HUES6 (cell line): ENCODE results near the gene DDX10.
A peak's percentile ranks its signal among the peaks of the same experiment; 100 is the strongest.

Source experiments
- H3K27ac ChIP-seq: 2 replicates; pipeline ENCODE4 v1.7.0; 2013; ENCODE audit warnings: low read depth, mild to moderate bottlenecking, low read length, inconsistent platforms
- H3K27me3 ChIP-seq: 2 replicates; pipeline ENCODE4 v1.6.1; 2013; ENCODE audit warnings: low read length; ENCODE audit not compliant: control insufficient read depth, insufficient read depth
- H3K36me3 ChIP-seq: 2 replicates; pipeline ENCODE4 v1.6.1; 2013; ENCODE audit warnings: low read length; ENCODE audit not compliant: control insufficient read depth, insufficient read depth
- H3K4me1 ChIP-seq: 2 replicates; pipeline ENCODE4 v1.6.1; 2013; ENCODE audit warnings: low read length; ENCODE audit not compliant: control insufficient read depth, insufficient read depth
- H3K4me3 ChIP-seq: 2 replicates; pipeline ENCODE4 v1.5.1; 2013; ENCODE audit warnings: low read depth, low read length
- H3K9ac ChIP-seq: one replicate; pipeline ENCODE4 v1.6.1; 2013; ENCODE audit warnings: mild to moderate bottlenecking, low read length
- H3K9me3 ChIP-seq: 2 replicates; pipeline ENCODE4 v1.6.1; 2013; ENCODE audit warnings: low read depth, low read length; ENCODE audit not compliant: control insufficient read depth, insufficient read depth

Gene DDX10

DNA sequence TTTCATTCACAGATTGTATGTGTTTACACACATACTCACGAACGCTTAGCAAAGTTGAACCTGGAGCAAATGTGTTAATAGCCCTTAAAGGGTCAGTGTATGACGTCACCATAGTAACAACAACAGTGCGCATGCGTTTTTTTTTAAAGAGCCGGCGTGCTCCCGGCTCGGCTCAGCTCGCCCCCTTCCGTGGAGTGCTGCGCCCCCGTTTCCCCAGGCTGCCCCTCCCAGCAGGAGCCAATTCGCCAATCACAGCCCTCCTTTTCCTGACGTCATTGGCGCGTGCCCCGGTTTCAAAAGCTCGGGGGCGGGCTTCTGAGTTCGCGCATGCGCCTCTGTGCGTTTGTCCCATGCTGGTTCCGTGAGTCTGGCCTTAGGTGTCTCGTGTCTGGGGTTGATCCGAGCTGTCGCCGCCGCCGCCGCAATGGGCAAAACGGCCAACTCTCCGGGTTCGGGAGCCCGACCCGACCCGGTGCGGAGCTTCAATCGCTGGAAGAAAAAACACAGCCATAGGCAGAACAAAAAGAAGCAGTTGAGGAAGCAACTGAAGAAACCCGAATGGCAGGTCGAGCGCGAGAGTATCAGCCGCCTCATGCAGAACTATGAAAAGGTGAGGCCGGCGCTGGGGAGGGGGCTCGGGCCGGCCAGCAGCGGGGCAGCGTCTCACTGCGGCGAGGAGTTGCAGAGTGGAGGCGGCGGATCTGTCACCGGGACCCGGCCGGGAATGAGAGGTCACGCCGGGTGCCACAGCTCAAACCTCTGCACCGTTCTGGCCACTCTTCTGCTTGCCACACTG, at the start of gene DDX10:
Gene DDX10 (plus strand): TSS at position 340 of the 796 bp plus-strand sequence. CDS start 85 bp downstream, at position 425.
- Histone ChIP-seq H3K4me1 (peaks cover 21% of the 10 kb centered on the region), H3K27me3 (no peaks in the 10 kb centered on the region), H3K27ac (peak within 1 kb of the TSS; percentile 70; the same call in 1 of the 2 replicates), H3K9me3 (no peaks in the 10 kb centered on the region), H3K9ac (peak within 1 kb of the TSS; percentile 83), H3K36me3 (peaks cover 19% of the 10 kb centered on the region), H3K4me3 (peak within 1 kb of the TSS; percentile 88)

DNA sequence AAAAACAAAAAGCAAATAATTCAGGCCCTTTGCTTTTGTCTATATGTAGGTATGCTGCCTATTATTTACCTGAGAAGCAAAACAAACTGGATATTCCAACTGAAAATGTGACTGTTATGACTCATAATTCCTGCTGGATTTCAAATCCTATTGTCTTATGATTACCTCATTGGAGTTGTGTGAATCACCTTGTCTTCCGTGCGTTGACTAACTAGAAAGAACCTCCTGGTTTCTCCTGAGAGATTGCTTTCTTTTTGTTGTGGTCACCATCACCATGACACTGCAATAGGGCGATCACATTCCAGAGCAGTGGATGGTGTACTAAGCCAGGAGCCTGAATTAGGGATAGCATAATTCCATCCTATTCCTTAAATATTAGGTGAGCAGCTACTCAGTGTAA, 48.3 kb upstream of the DDX10 start:
- Histone ChIP-seq H3K4me1 (peaks cover 5% of the 10 kb centered on the region; the same call in 1 of the 2 replicates), H3K27ac (no peak overlapping the region), H3K9me3 (no peaks in the 10 kb centered on the region), H3K4me3 (no peak overlapping the region), H3K27me3 (no peaks in the 10 kb centered on the region), H3K9ac (no peak overlapping the region), H3K36me3 (no peaks in the 10 kb centered on the region)

DNA sequence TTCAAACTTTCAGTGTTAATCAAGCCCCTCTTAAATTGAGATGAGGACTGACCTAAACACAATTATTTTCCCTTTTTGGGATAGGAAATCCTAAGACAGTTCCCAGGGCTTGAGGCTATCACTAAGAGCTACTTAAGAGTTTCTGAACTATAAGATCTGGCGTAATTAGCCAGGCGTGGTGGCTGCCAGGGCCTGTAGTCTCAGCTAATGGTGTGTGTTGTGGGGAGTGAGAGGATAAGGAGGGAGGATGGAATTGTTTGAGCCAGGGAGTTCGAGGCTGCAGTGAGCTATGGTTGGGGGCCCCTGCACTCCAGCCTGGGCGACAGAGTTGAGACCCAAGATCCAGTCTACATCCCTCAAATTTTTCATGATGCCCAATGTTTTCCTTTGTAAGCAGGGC, 47.8 kb upstream of the DDX10 start:
- peaks cover 5% of the 10 kb centered on the region; the same call in 1 of the 2 replicates for H3K4me1 ChIP-seq
- no peaks in the 10 kb centered on the region for H3K36me3 ChIP-seq
- H3K9ac ChIP-seq = no peak overlapping the region
- no peak overlapping the region for H3K27ac ChIP-seq
- no peaks in the 10 kb centered on the region for H3K27me3 ChIP-seq
- no peaks in the 10 kb centered on the region for H3K9me3 ChIP-seq
- no peak overlapping the region for H3K4me3 ChIP-seq

DNA sequence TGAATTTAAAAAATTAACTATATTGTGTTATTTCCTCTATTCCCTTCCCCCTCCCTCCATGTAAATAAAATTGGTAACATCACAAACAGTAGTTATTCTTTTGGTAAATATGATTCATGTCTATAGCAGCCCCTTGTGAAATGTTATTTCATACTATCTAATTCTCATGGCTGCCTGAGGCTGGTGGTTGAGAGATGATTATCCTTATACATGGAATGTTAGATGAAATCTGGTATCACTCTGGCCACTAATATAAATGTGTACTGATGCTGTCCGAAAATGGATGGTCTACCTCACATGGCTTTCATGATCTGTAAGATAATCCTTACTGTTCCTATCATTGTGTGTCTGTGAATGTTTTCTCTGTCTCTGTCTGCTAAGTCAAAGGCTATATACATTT, 46.3 kb upstream of the DDX10 start:
- Histone ChIP-seq H3K9ac (no peak overlapping the region), H3K4me1 (peaks cover 5% of the 10 kb centered on the region; the same call in 1 of the 2 replicates)

DNA sequence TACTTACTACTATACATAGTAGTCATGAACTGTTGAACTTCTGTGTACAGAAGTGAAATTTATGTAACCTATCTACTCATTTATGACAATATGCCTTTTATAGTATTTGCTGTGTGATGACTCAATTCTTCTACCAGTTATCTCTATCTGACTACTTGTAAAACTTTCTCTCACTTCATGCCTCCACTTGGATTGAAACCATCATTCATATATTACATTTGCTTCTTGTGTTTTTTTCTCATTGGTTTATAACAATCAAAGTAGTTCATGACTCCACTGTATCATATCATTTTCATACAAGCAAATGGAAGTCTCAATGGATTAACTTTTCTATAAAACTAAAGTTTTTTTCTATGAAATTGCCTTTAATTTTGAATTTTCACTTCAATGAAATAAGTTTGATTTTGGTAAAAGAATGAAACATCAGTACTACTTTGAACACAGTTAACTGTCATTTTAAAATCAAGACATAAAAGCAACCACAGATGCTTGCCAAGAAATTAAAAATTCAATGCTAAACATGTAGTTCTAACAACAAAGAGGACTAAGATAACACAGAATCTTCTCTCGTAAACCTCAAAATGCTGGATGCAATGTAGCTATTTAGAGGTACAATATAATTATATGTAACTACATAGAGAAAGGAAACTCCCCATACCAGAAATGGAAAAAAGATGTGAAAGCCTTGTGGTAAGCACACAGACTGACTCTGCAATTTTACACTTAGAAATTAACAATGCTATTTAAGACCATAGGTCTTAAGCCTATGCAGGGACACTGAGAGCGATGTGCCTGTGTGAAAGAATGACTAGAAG, 43.7 kb upstream of the DDX10 start:
- Histone ChIP-seq H3K4me1 (peaks cover 11% of the 10 kb centered on the region; the same call in 1 of the 2 replicates), H3K9ac (no peak overlapping the region), H3K36me3 (no peaks in the 10 kb centered on the region), H3K4me3 (no peak overlapping the region), H3K27ac (no peak overlapping the region), H3K9me3 (no peaks in the 10 kb centered on the region), H3K27me3 (no peaks in the 10 kb centered on the region)

More for the DNA sequence above, 46.3 kb upstream of the DDX10 start:
- no peaks in the 10 kb centered on the region for H3K36me3 ChIP-seq
- no peaks in the 10 kb centered on the region for H3K9me3 ChIP-seq
- no peak overlapping the region for H3K4me3 ChIP-seq
- no peaks in the 10 kb centered on the region for H3K27me3 ChIP-seq
- no peak overlapping the region for H3K27ac ChIP-seq

DNA sequence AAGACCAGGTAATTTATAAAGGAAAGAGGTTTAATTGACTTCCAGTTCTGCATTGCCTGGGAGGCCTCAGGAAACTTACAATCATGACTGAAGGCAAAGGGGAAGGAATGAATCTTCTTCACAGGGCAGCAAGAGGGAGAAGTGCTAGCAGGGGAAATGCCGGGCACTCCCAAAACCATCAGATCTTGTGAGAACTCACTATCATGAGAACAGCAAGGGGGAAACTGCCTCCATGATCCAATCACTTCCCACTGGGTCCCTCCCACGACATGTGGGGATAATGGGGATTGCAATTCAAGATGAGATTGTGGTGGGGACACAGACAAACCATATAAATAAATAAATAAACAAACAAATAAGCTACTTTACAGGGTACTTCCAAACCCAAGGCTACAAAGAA, 42.5 kb upstream of the DDX10 start:
- Histone ChIP-seq H3K4me1 (peaks cover 6% of the 10 kb centered on the region; the same call in 1 of the 2 replicates), H3K9me3 (peaks cover 2% of the 10 kb centered on the region; the same call in 1 of the 2 replicates), H3K36me3 (no peaks in the 10 kb centered on the region), H3K27me3 (no peaks in the 10 kb centered on the region), H3K27ac (no peak overlapping the region), H3K9ac (no peak overlapping the region), H3K4me3 (no peak overlapping the region)

DNA sequence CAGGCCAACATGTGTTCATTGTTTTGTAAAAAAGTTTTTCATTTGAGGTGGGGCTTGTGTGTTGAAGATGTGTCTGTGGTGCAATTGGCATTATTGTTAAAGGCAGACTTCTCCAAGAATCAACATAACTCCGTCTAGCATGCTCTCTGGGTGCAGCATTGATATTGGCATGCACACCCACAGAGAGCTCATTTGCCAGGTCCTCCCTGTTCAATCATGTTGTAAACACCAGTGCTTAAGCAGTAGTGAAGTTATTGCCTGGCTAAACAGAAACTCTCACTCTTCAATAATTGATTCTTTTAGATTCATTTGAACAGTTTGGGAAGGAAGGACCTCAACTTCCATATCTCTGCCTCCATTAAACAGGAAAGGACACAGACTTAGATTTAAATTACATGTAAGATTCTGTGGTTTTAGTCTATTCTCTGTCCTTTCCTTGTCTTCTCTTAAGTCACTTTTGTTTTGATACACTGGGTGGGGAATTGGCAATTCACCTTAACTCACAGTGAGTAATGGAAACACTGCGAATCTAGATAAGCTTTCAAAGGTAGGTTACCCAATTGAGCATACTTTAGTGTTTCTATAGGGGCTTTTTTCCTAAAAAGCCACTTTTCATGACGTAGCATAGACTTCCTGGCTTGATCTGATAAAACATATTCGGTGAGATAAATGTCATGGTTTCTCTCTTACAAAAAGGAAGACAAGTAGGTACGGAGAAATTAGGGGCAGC, 40.5 kb upstream of the DDX10 start:
- no peak overlapping the region for H3K4me3 ChIP-seq
- H3K4me1 ChIP-seq = peaks cover 6% of the 10 kb centered on the region; the same call in 1 of the 2 replicates
- no peaks in the 10 kb centered on the region for H3K27me3 ChIP-seq
- H3K27ac ChIP-seq = no peak overlapping the region
- H3K36me3 ChIP-seq = no peaks in the 10 kb centered on the region
- no peak overlapping the region for H3K9ac ChIP-seq
- H3K9me3 ChIP-seq = peaks cover 17% of the 10 kb centered on the region

DNA sequence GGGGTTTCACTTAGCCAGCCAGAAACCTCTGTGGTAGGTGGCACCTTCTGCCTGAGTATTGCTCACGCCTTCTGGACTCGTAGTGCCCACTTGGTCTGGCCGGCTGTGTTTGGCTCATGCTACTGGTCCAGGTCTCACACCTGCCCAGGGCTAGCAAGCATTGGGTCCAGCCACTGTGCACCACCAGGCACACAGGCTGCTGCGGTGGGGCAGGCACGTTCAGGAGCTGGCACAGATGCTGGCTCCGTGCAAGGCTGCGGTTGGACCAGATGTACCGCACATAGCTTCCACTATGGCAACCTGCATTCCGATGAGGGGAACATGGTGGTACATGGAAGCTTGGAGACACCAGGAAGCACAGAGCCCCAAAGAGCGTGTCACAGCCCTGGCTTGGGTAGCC, 36.5 kb upstream of the DDX10 start:
- H3K4me1 ChIP-seq = peaks cover 10% of the 10 kb centered on the region
- no peaks in the 10 kb centered on the region for H3K27me3 ChIP-seq
- H3K4me3 ChIP-seq = no peak overlapping the region
- no peak overlapping the region for H3K27ac ChIP-seq
- no peaks in the 10 kb centered on the region for H3K36me3 ChIP-seq
- no peak overlapping the region for H3K9ac ChIP-seq
- H3K9me3 ChIP-seq = peaks cover 21% of the 10 kb centered on the region

DNA sequence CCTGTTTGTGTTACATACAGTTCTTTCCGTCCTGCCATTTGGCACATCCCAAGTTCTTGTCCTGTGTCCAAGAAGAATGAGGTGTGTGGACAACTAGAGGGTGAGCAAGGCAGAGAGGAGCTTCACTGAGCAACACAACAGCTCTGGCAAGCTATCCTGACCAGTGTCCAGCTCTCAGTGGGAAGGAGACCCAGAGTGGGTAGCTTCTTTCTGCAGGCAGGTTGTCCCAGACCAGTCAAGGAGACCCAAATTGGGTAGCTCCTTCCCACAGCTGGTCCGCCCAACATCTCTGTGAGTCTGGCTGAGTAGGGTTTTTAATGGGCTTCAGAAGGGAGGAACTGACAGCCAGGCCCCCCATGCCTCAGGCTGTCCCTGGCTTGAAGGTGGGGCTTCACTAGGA, 36.1 kb upstream of the DDX10 start:
- H3K4me1 ChIP-seq = peaks cover 10% of the 10 kb centered on the region
- H3K4me3 ChIP-seq = no peak overlapping the region
- H3K36me3 ChIP-seq = no peaks in the 10 kb centered on the region
- H3K9ac ChIP-seq = no peak overlapping the region
- H3K27ac ChIP-seq = no peak overlapping the region
- peaks cover 21% of the 10 kb centered on the region for H3K9me3 ChIP-seq
- no peaks in the 10 kb centered on the region for H3K27me3 ChIP-seq

DNA sequence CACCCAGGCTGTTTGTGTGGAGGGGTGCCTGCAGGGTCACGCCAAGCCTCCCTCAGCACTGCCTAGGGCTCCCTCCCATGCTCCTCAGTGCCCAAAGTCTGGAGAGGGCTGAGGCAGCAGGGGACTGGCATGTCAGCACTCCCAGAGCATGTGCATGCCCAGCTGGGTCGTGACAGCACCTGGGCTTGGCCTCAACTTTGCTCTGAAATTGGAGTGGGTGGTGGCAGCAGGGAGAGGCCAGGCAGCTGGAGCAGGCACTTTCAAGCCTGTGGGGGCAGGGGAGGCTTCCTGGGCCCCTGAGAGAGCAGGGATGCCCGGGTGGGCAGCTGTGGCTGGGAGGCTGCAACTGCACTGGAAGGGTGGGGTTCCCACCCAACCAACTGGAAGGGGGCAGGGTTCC, 35.6 kb upstream of the DDX10 start:
- Histone ChIP-seq H3K27me3 (no peaks in the 10 kb centered on the region), H3K36me3 (no peaks in the 10 kb centered on the region), H3K4me3 (no peak overlapping the region), H3K27ac (no peak overlapping the region), H3K9ac (no peak overlapping the region), H3K9me3 (peaks cover 21% of the 10 kb centered on the region), H3K4me1 (peaks cover 6% of the 10 kb centered on the region)
